ENCODE data around the gene ZBTB21. TPM values are rescaled to one million over a fixed set of nuclear protein-coding genes. Genes with fewer than 3 reads are reported as not detected.
A peak's percentile ranks its signal among the peaks of the same experiment; 100 is the strongest.

The ZBTB21 gene
- total and polyA plus RNA-seq, 2 experiments from 2014 or later: 10.0 to 11.0 TPM

DNA sequence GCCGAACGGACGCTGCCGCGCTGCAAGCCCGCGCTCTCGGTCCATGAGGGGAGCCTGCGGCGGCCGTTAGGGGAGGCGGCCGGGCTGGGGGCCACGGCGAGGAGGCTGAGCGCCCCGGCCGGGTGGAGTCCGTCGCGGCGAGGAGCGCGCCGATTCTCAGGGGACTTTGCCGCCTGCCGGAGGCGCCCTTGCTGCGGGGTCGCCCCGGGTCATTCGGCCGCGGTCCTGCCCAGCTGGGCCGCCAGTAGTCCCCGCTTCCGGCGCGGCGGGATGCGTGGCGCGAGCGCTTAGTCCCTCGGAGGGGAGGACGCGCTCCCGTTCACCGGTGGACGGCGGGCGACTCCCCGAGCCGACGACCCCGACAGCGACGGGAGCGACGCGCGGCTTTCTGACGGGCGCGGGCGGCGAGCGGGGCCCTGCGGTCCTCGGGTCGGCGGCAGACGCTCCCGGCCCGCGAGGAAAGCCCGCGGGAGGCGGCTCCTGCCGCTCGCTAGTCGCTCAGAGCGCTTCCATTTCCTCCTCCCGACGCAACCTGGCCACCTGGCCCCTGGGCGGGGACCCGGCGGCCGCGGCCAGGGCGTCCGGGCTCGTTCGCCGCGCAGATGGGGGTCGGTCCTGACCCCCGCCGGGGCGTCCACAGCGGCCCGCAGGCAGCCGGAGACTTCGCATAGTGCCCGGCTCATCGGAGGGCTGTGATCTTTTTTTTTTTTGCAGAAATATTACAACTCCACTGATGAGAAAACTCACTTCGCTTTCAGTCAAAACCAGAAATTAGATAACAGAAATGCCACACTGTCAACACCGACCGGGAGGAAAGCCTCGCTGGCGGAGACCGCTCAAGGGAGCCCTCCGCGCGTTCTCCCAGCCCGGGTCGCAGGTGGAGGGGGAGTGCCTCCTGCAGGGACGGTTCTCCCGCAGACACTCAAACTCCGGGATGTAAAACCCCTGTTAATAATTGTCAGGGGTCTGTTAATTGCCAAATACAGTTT lies 641 bp upstream of the ZBTB21 start:
- Mint-ChIP-seq H3K36me3 (ENCODE audit: low read depth) (peaks cover 14% of the 10 kb centered on the region), H3K4me3 (peak overlapping the region; percentile 85), H3K27ac (no peak overlapping the region), H3K4me1 (peaks cover 13% of the 10 kb centered on the region), H3K27me3 (ENCODE audit: insufficient read depth, low read depth, poor library complexity) (peaks cover 32% of the 10 kb centered on the region), H3K9me3 (no peaks in the 10 kb centered on the region)
- Histone ChIP-seq H2AFZ (peak overlapping the region; percentile 39; the same call in 1 of the 2 replicates), H3F3A (replicated peaks; ENCODE audit: low read depth) (peaks cover 2% of the 10 kb centered on the region; the same call in 1 of the 2 replicates), H4K20me1 (replicated peaks; ENCODE audit: insufficient read depth) (no peaks in the 10 kb centered on the region; the same call in none of the 2 replicates), H3K27ac (ENCODE audit: low read depth) (no peak overlapping the region), H3K79me2 (replicated peaks; ENCODE audit: insufficient read depth) (peaks cover 32% of the 10 kb centered on the region), H3K4me2 (peak overlapping the region; percentile 93), H3K4me1 (ENCODE audit: insufficient read depth) (peaks cover 10% of the 10 kb centered on the region; the same call in 1 of the 2 replicates), H3K4me3 (peak overlapping the region; percentile 82), H3K36me3 (ENCODE audit: insufficient read depth) (no peaks in the 10 kb centered on the region), H3K9me2 (ENCODE audit: insufficient read depth) (no peaks in the 10 kb centered on the region), H3K27me3 (ENCODE audit: insufficient read depth) (peaks cover 30% of the 10 kb centered on the region)
- TF ChIP-seq POLR2AphosphoS5 (IDR thresholded peaks at IDR 0.05; ENCODE audit: low read depth) (peak; percentile 60; the same call in 1 of the 2 replicates), ZNF331 (CRISPR knock-in tag; IDR thresholded peaks at IDR 0.05; ENCODE audit: low read depth) (no peak), ETS1 (IDR thresholded peaks at IDR 0.05) (0 out of 2 replicates have a peak, but pooled peaks have one; percentile 8), EZH2phosphoT487 (IDR thresholded peaks at IDR 0.05; ENCODE audit: unreplicated experiment) (no peak), CTCF (conservative IDR thresholded peaks at IDR 0.05; ENCODE audit: low read depth in 2 of 2) (no peak)
- TF ChIP-seq, protein P1, sequence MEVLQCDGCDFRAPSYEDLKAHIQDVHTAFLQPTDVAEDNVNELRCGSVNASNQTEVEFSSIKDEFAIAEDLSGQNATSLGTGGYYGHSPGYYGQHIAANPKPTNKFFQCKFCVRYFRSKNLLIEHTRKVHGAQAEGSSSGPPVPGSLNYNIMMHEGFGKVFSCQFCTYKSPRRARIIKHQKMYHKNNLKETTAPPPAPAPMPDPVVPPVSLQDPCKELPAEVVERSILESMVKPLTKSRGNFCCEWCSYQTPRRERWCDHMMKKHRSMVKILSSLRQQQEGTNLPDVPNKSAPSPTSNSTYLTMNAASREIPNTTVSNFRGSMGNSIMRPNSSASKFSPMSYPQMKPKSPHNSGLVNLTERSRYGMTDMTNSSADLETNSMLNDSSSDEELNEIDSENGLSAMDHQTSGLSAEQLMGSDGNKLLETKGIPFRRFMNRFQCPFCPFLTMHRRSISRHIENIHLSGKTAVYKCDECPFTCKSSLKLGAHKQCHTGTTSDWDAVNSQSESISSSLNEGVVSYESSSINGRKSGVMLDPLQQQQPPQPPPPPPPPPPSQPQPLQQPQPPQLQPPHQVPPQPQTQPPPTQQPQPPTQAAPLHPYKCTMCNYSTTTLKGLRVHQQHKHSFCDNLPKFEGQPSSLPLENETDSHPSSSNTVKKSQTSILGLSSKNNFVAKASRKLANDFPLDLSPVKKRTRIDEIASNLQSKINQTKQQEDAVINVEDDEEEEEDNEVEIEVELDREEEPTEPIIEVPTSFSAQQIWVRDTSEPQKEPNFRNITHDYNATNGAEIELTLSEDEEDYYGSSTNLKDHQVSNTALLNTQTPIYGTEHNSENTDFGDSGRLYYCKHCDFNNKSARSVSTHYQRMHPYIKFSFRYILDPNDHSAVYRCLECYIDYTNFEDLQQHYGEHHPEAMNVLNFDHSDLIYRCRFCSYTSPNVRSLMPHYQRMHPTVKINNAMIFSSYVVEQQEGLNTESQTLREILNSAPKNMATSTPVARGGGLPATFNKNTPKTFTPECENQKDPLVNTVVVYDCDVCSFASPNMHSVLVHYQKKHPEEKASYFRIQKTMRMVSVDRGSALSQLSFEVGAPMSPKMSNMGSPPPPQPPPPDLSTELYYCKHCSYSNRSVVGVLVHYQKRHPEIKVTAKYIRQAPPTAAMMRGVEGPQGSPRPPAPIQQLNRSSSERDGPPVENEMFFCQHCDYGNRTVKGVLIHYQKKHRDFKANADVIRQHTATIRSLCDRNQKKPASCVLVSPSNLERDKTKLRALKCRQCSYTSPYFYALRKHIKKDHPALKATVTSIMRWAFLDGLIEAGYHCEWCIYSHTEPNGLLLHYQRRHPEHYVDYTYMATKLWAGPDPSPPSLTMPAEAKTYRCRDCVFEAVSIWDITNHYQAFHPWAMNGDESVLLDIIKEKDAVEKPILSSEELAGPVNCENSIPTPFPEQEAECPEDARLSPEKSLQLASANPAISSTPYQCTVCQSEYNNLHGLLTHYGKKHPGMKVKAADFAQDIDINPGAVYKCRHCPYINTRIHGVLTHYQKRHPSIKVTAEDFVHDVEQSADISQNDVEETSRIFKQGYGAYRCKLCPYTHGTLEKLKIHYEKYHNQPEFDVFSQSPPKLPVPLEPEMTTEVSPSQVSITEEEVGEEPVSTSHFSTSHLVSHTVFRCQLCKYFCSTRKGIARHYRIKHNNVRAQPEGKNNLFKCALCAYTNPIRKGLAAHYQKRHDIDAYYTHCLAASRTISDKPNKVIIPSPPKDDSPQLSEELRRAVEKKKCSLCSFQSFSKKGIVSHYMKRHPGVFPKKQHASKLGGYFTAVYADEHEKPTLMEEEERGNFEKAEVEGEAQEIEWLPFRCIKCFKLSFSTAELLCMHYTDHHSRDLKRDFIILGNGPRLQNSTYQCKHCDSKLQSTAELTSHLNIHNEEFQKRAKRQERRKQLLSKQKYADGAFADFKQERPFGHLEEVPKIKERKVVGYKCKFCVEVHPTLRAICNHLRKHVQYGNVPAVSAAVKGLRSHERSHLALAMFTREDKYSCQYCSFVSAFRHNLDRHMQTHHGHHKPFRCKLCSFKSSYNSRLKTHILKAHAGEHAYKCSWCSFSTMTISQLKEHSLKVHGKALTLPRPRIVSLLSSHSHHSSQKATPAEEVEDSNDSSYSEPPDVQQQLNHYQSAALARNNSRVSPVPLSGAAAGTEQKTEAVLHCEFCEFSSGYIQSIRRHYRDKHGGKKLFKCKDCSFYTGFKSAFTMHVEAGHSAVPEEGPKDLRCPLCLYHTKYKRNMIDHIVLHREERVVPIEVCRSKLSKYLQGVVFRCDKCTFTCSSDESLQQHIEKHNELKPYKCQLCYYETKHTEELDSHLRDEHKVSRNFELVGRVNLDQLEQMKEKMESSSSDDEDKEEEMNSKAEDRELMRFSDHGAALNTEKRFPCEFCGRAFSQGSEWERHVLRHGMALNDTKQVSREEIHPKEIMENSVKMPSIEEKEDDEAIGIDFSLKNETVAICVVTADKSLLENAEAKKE (CRISPR knock-in tag; IDR thresholded peaks at IDR 0.05): no peak
- TF ChIP-seq, protein P2, sequence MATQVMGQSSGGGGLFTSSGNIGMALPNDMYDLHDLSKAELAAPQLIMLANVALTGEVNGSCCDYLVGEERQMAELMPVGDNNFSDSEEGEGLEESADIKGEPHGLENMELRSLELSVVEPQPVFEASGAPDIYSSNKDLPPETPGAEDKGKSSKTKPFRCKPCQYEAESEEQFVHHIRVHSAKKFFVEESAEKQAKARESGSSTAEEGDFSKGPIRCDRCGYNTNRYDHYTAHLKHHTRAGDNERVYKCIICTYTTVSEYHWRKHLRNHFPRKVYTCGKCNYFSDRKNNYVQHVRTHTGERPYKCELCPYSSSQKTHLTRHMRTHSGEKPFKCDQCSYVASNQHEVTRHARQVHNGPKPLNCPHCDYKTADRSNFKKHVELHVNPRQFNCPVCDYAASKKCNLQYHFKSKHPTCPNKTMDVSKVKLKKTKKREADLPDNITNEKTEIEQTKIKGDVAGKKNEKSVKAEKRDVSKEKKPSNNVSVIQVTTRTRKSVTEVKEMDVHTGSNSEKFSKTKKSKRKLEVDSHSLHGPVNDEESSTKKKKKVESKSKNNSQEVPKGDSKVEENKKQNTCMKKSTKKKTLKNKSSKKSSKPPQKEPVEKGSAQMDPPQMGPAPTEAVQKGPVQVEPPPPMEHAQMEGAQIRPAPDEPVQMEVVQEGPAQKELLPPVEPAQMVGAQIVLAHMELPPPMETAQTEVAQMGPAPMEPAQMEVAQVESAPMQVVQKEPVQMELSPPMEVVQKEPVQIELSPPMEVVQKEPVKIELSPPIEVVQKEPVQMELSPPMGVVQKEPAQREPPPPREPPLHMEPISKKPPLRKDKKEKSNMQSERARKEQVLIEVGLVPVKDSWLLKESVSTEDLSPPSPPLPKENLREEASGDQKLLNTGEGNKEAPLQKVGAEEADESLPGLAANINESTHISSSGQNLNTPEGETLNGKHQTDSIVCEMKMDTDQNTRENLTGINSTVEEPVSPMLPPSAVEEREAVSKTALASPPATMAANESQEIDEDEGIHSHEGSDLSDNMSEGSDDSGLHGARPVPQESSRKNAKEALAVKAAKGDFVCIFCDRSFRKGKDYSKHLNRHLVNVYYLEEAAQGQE (IDR thresholded peaks at IDR 0.05; ENCODE audit: unreplicated experiment): no peak
- DNase-seq (ENCODE audit: low spot score): peak; percentile 55
- ATAC-seq: peak; percentile 62
